BLaER1 (cell line): Measurements from ENCODE around the gene RAN.
"Not testable (repeated sequence)": the region's sequence is repeated elsewhere in the genome, so short reads cannot be mapped to it uniquely, and the experiment has no call there.

Experiments
- H3K27ac ChIP-seq: shearing (Covaris generic); formaldehyde crosslinking; 2 replicates; pipeline ENCODE4 v1.8.1; 2022
- H3K27me3 ChIP-seq: shearing (Covaris generic); formaldehyde crosslinking; 2 replicates; pipeline ENCODE4 v1.8.1; 2022
- H3K36me3 ChIP-seq: shearing (Covaris generic); formaldehyde crosslinking; 2 replicates; pipeline ENCODE4 v1.8.1; 2022
- H3K4me1 ChIP-seq: shearing (Covaris generic); formaldehyde crosslinking; 2 replicates; pipeline ENCODE4 v1.8.1; 2022
- H3K4me2 ChIP-seq: shearing (Covaris generic); formaldehyde crosslinking; 2 replicates; pipeline ENCODE4 v1.8.1; 2022
- H3K4me3 ChIP-seq: shearing (Covaris generic); formaldehyde crosslinking; 2 replicates; pipeline ENCODE4 v1.8.1; 2022
- H3K9ac ChIP-seq: shearing (Covaris generic); formaldehyde crosslinking; 2 replicates; pipeline ENCODE4 v1.8.1; 2022
- H3K9me3 ChIP-seq: shearing (Covaris generic); formaldehyde crosslinking; 2 replicates; pipeline ENCODE4 v1.8.1; 2022
- H4K20me1 ChIP-seq: shearing (Covaris generic); formaldehyde crosslinking; 2 replicates; pipeline ENCODE4 v1.8.1; 2022
- Cebpa-rat ChIP-seq: shearing (Covaris generic); IDR thresholded peaks from 2 replicates; pipeline ENCODE4 v1.8.1; 2022

The RAN gene

GRCh38 chr12:130849561-130850417 is 22.1 kb upstream of the RAN start:
- Histone ChIP-seq H3K4me3 (no peak overlapping the region), H3K9me3 (no peaks in the 10 kb centered on the region), H3K9ac (no peak overlapping the region), H4K20me1 (no peaks in the 10 kb centered on the region), H3K27ac (no peak overlapping the region), H3K4me1 (0 out of 2 replicates have a peak, but pooled peaks cover 4% of the 10 kb centered on the region), H3K4me2 (no peak overlapping the region), H3K27me3 (no peaks in the 10 kb centered on the region), H3K36me3 (no peaks in the 10 kb centered on the region)
- no peak for TF ChIP-seq Cebpa-rat

- Histone ChIP-seq H3K27ac (no peak overlapping the region), H3K36me3 (no peaks in the 10 kb centered on the region), H3K4me1 (0 out of 2 replicates have a peak, but pooled peaks cover 4% of the 10 kb centered on the region), H3K27me3 (no peaks in the 10 kb centered on the region), H3K4me3 (no peak overlapping the region), H3K9me3 (no peaks in the 10 kb centered on the region), H3K4me2 (no peak overlapping the region), H4K20me1 (no peaks in the 10 kb centered on the region), H3K9ac (no peak overlapping the region)
- TF ChIP-seq Cebpa-rat = no peak
These were observed 21.3 kb upstream of the RAN start for GRCh38 chr12:130850418-130851021.

- Histone ChIP-seq H3K4me1 (no peaks in the 10 kb centered on the region), H3K9me3 (peaks cover 14% of the 10 kb centered on the region), H3K27ac (no peak overlapping the region), H3K27me3 (no peaks in the 10 kb centered on the region), H3K4me2 (no peak overlapping the region), H3K36me3 (no peaks in the 10 kb centered on the region), H3K4me3 (no peak overlapping the region), H3K9ac (no peak overlapping the region), H4K20me1 (no peaks in the 10 kb centered on the region)
- TF ChIP-seq Cebpa-rat = no peak
These were observed 15.8 kb upstream of the RAN start for GRCh38 chr12:130856088-130856487.

GRCh38 chr12:130858084-130858483 is 13.8 kb upstream of the RAN start:
- Histone ChIP-seq H3K9ac (no peak overlapping the region), H3K4me3 (no peak overlapping the region), H3K27ac (no peak overlapping the region), H3K27me3 (no peaks in the 10 kb centered on the region), H3K9me3 (peaks cover 14% of the 10 kb centered on the region), H3K36me3 (no peaks in the 10 kb centered on the region), H3K4me2 (no peak overlapping the region), H4K20me1 (no peaks in the 10 kb centered on the region), H3K4me1 (no peaks in the 10 kb centered on the region)
- TF ChIP-seq Cebpa-rat = no peak

GRCh38 chr12:130859161-130859560 is 12.7 kb upstream of the RAN start:
- TF ChIP-seq Cebpa-rat = no peak

GRCh38 chr12:130860311-130860710 is 11.6 kb upstream of the RAN start:
- Histone ChIP-seq H3K4me1 (no peaks in the 10 kb centered on the region), H3K36me3 (no peaks in the 10 kb centered on the region)

More at GRCh38 chr12:130859161-130859560, 12.7 kb upstream of the RAN start:
- no peaks in the 10 kb centered on the region for H3K36me3 ChIP-seq
- no peaks in the 10 kb centered on the region for H4K20me1 ChIP-seq
- H3K9me3 ChIP-seq = peaks cover 14% of the 10 kb centered on the region
- no peak overlapping the region for H3K4me2 ChIP-seq
- H3K4me1 ChIP-seq = no peaks in the 10 kb centered on the region
- H3K9ac ChIP-seq = no peak overlapping the region
- no peak overlapping the region for H3K27ac ChIP-seq
- no peaks in the 10 kb centered on the region for H3K27me3 ChIP-seq
- H3K4me3 ChIP-seq = no peak overlapping the region

GRCh38 chr12:130862161-130862560 is 9.7 kb upstream of the RAN start:
- Histone ChIP-seq H3K4me1 (no peaks in the 10 kb centered on the region), H3K9me3 (peaks cover 10% of the 10 kb centered on the region), H4K20me1 (no peaks in the 10 kb centered on the region), H3K4me3 (no peak overlapping the region), H3K4me2 (no peak overlapping the region), H3K36me3 (no peaks in the 10 kb centered on the region), H3K9ac (no peak overlapping the region), H3K27ac (no peak overlapping the region), H3K27me3 (no peaks in the 10 kb centered on the region)
- no peak for TF ChIP-seq Cebpa-rat

More at GRCh38 chr12:130860311-130860710, 11.6 kb upstream of the RAN start:
- no peak overlapping the region for H3K4me3 ChIP-seq
- no peaks in the 10 kb centered on the region for H4K20me1 ChIP-seq
- H3K9ac ChIP-seq = no peak overlapping the region
- TF ChIP-seq Cebpa-rat = no peak
- H3K27me3 ChIP-seq = no peaks in the 10 kb centered on the region
- H3K9me3 ChIP-seq = peaks cover 14% of the 10 kb centered on the region
- H3K4me2 ChIP-seq = no peak overlapping the region
- H3K27ac ChIP-seq = no peak overlapping the region

GRCh38 chr12:130862771-130863170 is 9.1 kb upstream of the RAN start:
- H3K4me1 ChIP-seq, H3K27ac ChIP-seq, H3K9me3 ChIP-seq, H4K20me1 ChIP-seq, H3K4me3 ChIP-seq, H3K36me3 ChIP-seq, H3K27me3 ChIP-seq, H3K4me2 ChIP-seq, H3K9ac ChIP-seq: not testable (repeated sequence)

- Histone ChIP-seq H3K27ac (no peak overlapping the region), H3K4me3 (no peak overlapping the region), H3K27me3 (no peaks in the 10 kb centered on the region), H4K20me1 (no peaks in the 10 kb centered on the region), H3K9ac (no peak overlapping the region), H3K4me2 (no peak overlapping the region), H3K4me1 (no peaks in the 10 kb centered on the region), H3K9me3 (no peaks in the 10 kb centered on the region), H3K36me3 (no peaks in the 10 kb centered on the region)
- TF ChIP-seq Cebpa-rat = no peak
These were observed 8.6 kb upstream of the RAN start for GRCh38 chr12:130863298-130863697.

GRCh38 chr12:130868412-130868811 is 3.5 kb upstream of the RAN start:
- peaks cover 5% of the 10 kb centered on the region for H4K20me1 ChIP-seq
- H3K27me3 ChIP-seq = no peaks in the 10 kb centered on the region
- no peak overlapping the region for H3K4me2 ChIP-seq
- H3K36me3 ChIP-seq = peaks cover 8% of the 10 kb centered on the region; the same call in 1 of the 2 replicates
- H3K9ac ChIP-seq = no peak overlapping the region
- no peaks in the 10 kb centered on the region for H3K9me3 ChIP-seq
- H3K4me3 ChIP-seq = no peak overlapping the region
- TF ChIP-seq Cebpa-rat = no peak
- H3K27ac ChIP-seq = no peak overlapping the region
- H3K4me1 ChIP-seq = peaks cover 14% of the 10 kb centered on the region
